Neuronal stem cell (in vitro differentiated cells): ENCODE data around the gene GSTM3.
"Not testable (repeated sequence)": the region's sequence is repeated elsewhere in the genome, so short reads cannot be mapped to it uniquely, and the experiment has no call there.

Source experiments
- DNase-seq: peaks from one replicate; pipeline ENCODE4 v3.0.0-alpha.2; 2013; ENCODE audit warnings: low spot score
- H2AFZ ChIP-seq: one replicate; pipeline ENCODE4 v1.6.1; 2013; ENCODE audit warnings: mild to moderate bottlenecking, low read length, inconsistent platforms
- H2AK5ac ChIP-seq: 2 replicates; pipeline ENCODE4 v1.6.1; 2013; ENCODE audit warnings: low read depth, mild to moderate bottlenecking, inconsistent platforms, low read length, moderate library complexity, mixed read lengths
- H2BK120ac ChIP-seq: 2 replicates; pipeline ENCODE4 v1.6.1; 2013; ENCODE audit warnings: low read depth, mild to moderate bottlenecking, inconsistent platforms, low read length, moderate library complexity, mixed read lengths
- H2BK12ac ChIP-seq: one replicate; pipeline ENCODE4 v1.6.1; 2013; ENCODE audit warnings: low read length, inconsistent platforms
- H2BK15ac ChIP-seq: 2 replicates; pipeline ENCODE4 v1.6.1; 2013; ENCODE audit warnings: mild to moderate bottlenecking, low read length, inconsistent platforms, mixed read lengths
- H2BK5ac ChIP-seq: one replicate; pipeline ENCODE4 v1.6.1; 2013; ENCODE audit warnings: inconsistent platforms, mild to moderate bottlenecking, low read length, moderate library complexity
- H3K14ac ChIP-seq: one replicate; pipeline ENCODE4 v1.6.1; 2013; ENCODE audit warnings: low read length, inconsistent platforms
- H3K18ac ChIP-seq: 2 replicates; pipeline ENCODE4 v1.6.1; 2013; ENCODE audit warnings: low read length, inconsistent platforms
- H3K23ac ChIP-seq: 2 replicates; pipeline ENCODE4 v1.6.1; 2013; ENCODE audit warnings: low read depth, mild to moderate bottlenecking, mixed read lengths, low read length, inconsistent platforms; ENCODE audit not compliant: poor library complexity
- H3K27ac ChIP-seq: replicated peaks from 3 replicates; pipeline ENCODE4 v1.5.1; 2013; ENCODE audit warnings: low read length, inconsistent platforms
- H3K27me3 ChIP-seq, 3 experiments: 2 replicates each; pipeline ENCODE4 v1.6.1; 2013; ENCODE audit warnings: low read length in 3 of 3, mild to moderate bottlenecking in 2 of 3, inconsistent platforms in 1 of 3, low read depth in 1 of 3, mixed read lengths in 1 of 3, moderate library complexity in 1 of 3; ENCODE audit not compliant: control insufficient read depth in 3 of 3, insufficient read depth in 3 of 3
- H3K36me3 ChIP-seq, 2 donors: replicated peaks in 1 of 2; 2 replicates each; pipeline ENCODE4 v1.6.1; 2013; ENCODE audit warnings: low read length in 2 of 2; ENCODE audit not compliant: control insufficient read depth in 2 of 2, insufficient read depth in 2 of 2
- H3K4ac ChIP-seq: 2 replicates; pipeline ENCODE4 v1.6.1; 2013; ENCODE audit warnings: inconsistent platforms, mild to moderate bottlenecking, low read length, moderate library complexity
- H3K4me1 ChIP-seq, 2 donors: 1 replicate in 1 of 2; 2 replicates in 1 of 2; pipeline ENCODE4 v1.6.1; 2013; ENCODE audit warnings: low read length in 2 of 2, low read depth in 1 of 2; ENCODE audit not compliant: control insufficient read depth in 2 of 2, insufficient read depth in 1 of 2
- H3K4me2 ChIP-seq: one replicate; pipeline ENCODE4 v1.6.1; 2013; ENCODE audit warnings: mild to moderate bottlenecking, low read length, inconsistent platforms; ENCODE audit not compliant: insufficient read depth, poor library complexity, severe bottlenecking
- H3K4me3 ChIP-seq, 2 donors: 2 replicates each; pipeline ENCODE4 v1.5.1; 2013; ENCODE audit warnings: low read length in 2 of 2, mild to moderate bottlenecking in 2 of 2, inconsistent platforms in 1 of 2, moderate library complexity in 1 of 2
- H3K79me1 ChIP-seq: one replicate; pipeline ENCODE4 v1.6.1; 2013; ENCODE audit warnings: low read depth, mild to moderate bottlenecking, inconsistent platforms, low read length, moderate library complexity
- H3K9ac ChIP-seq: one replicate; pipeline ENCODE4 v1.6.1; 2013; ENCODE audit warnings: mild to moderate bottlenecking, low read depth, low read length, inconsistent platforms; ENCODE audit not compliant: poor library complexity
- H3K9me3 ChIP-seq, 2 donors: replicated peaks in 1 of 2; 2 replicates each; pipeline versions ENCODE3 to v1.6.1; 2013; ENCODE audit warnings: low read length in 2 of 2, mild to moderate bottlenecking in 2 of 2, inconsistent platforms in 1 of 2, low read depth in 1 of 2, mixed read lengths in 1 of 2, moderate library complexity in 1 of 2; ENCODE audit not compliant: control insufficient read depth in 2 of 2, insufficient read depth in 1 of 2
- H4K8ac ChIP-seq: one replicate; pipeline ENCODE4 v1.6.1; 2013; ENCODE audit warnings: low read depth, mild to moderate bottlenecking, inconsistent platforms, low read length, moderate library complexity
- H4K91ac ChIP-seq: one replicate; pipeline ENCODE4 v1.6.1; 2013; ENCODE audit warnings: low read length, low read depth, mild to moderate bottlenecking, inconsistent platforms; ENCODE audit not compliant: poor library complexity
- WGBS, 2 donors: extraction: QIAGEN DNeasy Blood & Tissue Kit; methylation state at CpG; one replicate each; pipeline ENCODE4 v1.1.7; 2013; ENCODE audit warnings: missing lambda C conversion rate in 2 of 2, mixed read lengths in 1 of 2; ENCODE audit not compliant: insufficient read length in 2 of 2, insufficient replicate concordance in 1 of 2; ENCODE audit errors: extremely low coverage in 2 of 2; 5-methylcytosine and 5-hydroxymethylcytosine counted together

Gene GSTM3

DNA sequence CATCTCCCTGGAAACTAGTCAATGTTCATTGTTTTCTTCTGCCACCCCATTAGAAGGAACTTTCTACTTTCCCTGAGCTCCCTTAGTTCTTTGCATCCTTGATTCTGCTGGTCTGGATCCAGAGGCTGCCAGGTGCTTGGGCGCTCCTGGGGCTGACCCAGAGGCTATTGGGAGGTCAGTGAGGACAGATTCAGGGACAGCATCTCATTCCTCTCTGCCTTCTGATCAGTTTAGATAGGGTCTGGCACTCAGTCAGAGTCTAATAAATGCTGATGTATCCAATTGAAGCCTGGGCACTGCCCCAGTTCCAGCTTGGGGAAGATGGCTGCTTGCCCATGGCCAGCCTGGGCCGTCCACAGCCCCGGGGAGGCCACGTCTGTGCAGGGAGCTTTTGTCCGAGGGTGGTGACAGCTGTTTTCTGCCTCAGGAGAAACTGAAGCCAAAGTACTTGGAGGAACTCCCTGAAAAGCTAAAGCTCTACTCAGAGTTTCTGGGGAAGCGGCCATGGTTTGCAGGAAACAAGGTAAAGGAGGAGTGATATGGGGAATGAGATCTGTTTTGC, 50.9 kb downstream of the GSTM3 start:
- peaks cover 0 to 4% of the 10 kb centered on the region in 2 donors for H3K36me3 ChIP-seq
- H3K27me3 ChIP-seq: no peaks in the 10 kb centered on the region
- H3K4me1 ChIP-seq: peaks cover 0 to 6% of the 10 kb centered on the region in 2 donors
- no peak overlapping the region for H3K18ac ChIP-seq
- no peak overlapping the region for H3K4ac ChIP-seq
- H3K4me3 ChIP-seq: no peak overlapping the region
- H2AFZ ChIP-seq: no peak overlapping the region
- H2BK15ac ChIP-seq: no peak overlapping the region
- H2BK12ac ChIP-seq: no peak overlapping the region
- no peak overlapping the region for H2BK120ac ChIP-seq
- H2BK5ac ChIP-seq: no peak overlapping the region
- no peaks in the 10 kb centered on the region for H3K9me3 ChIP-seq
- H4K91ac ChIP-seq: no peak overlapping the region
- H3K27ac ChIP-seq: no peak overlapping the region
- no peaks in the 10 kb centered on the region for H3K79me1 ChIP-seq
- no peak overlapping the region for H2AK5ac ChIP-seq
- H3K4me2 ChIP-seq: no peak overlapping the region
- WGBS, 2 donors: no CpG with 5 or more reads among the region's 6 CpGs
- H3K14ac ChIP-seq: no peak overlapping the region
- no peak overlapping the region for H4K8ac ChIP-seq
- DNase-seq: no peak
- H3K9ac ChIP-seq: no peak overlapping the region
- H3K23ac ChIP-seq: no peak overlapping the region

DNA sequence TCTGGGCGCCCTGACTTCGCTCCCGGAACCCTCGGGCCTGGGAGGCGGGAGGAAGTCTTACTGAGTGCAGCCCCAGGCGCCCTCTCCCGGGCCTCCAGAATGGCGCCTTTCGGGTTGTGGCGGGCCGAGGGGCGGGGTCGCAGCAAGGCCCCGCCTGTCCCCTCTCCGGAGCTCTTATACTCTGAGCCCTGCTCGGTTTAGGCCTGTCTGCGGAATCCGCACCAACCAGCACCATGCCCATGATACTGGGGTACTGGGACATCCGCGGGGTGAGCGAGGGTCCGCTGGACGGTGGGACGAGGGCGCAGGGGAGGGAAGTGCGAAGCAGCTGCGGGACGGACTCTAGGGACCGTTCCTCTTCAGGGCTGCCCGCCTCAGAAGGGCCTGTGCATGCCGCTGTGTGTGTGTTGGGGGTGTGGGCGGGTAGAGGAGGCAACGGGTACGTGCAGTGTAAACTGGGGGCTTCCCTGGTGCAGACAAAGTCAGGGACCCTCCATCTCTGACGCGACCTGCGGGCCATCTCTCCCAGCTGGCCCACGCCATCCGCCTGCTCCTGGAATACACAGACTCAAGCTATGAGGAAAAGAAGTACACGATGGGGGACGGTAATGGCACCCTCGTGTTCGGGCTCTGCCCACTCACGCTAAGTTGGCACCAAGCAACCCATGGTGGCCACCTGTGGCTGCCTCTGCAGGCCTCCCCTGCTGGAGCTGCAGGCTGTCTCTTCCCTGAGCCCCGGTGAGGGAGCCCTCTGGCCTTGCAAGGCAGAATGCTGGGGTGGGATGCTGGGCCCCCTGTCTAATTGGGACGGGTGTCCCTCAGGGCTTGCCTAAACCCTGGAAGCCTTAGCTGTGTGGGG, 53.0 kb downstream of the GSTM3 start, which contains the start of gene GSTM1:
GSTM1 (plus strand) TSS at position 177 of the 859 bp plus-strand sequence; CDS start at position 234, 57 bp downstream.
- Histone ChIP-seq H3K4ac (peak within 1 kb of the TSS; percentile 98), H2AFZ (peak within 1 kb of the TSS; percentile 80), H3K27ac (no peak within 1 kb of the TSS), H3K79me1 (no peaks in the 10 kb centered on the region), H3K14ac (peak within 1 kb of the TSS; percentile 94), H3K9ac (peak within 1 kb of the TSS; percentile 92), H3K4me3 (peak within 1 kb of the TSS; percentile 48 to 79), H3K23ac (peak within 1 kb of the TSS; percentile 44), H2BK5ac (no peak within 1 kb of the TSS), H3K18ac (peak within 1 kb of the TSS; percentile 98), H2AK5ac (peak within 1 kb of the TSS; percentile 70), H2BK15ac (peak within 1 kb of the TSS; percentile 91), H2BK12ac (peak within 1 kb of the TSS; percentile 99), H3K27me3 (no peaks in the 10 kb centered on the region), H3K4me2 (peak within 1 kb of the TSS; percentile 65), H4K91ac (peak within 1 kb of the TSS; percentile 64), H3K36me3 (peaks cover 0 to 4% of the 10 kb centered on the region in 2 donors), H2BK120ac (no peak within 1 kb of the TSS), H3K4me1 (peaks cover 0 to 6% of the 10 kb centered on the region in 2 donors), H4K8ac (peak within 1 kb of the TSS; percentile 70), H3K9me3 (no peaks in the 10 kb centered on the region)
- peak; percentile 70 for DNase-seq
- WGBS, 2 donors: no CpG with 5 or more reads among the region's 46 CpGs

GRCh38 chr1:109687109-109687508, 53.7 kb downstream of the GSTM3 start:
- not testable (repeated sequence) for H3K27ac ChIP-seq

DNA sequence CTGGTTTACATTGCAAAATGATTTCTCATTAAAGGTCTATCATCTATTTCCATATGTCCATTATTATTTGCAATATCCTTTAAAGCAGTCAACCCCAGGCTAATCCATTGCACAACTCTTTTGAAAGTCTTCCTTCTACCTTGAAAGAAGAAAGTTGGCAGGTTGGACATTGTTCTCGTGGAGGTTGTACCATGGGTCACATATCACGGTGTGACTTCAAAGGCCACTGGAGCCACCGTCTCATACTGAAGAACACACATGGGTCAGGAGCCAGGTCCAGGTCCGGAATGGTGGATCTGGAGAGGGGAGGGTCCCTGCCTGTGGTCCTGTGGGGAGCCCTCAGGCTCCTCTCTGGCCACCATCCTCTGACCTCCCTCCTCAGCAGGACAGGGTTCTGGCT, 54.9 kb downstream of the GSTM3 start:
- not testable (repeated sequence) for H3K9ac ChIP-seq, H3K4ac ChIP-seq, H3K36me3 ChIP-seq, H4K8ac ChIP-seq, H3K4me2 ChIP-seq, H2AFZ ChIP-seq, H2BK5ac ChIP-seq, H3K79me1 ChIP-seq, H2BK120ac ChIP-seq, H3K4me3 ChIP-seq, H3K23ac ChIP-seq, H2BK15ac ChIP-seq, H4K91ac ChIP-seq, H3K14ac ChIP-seq, H2AK5ac ChIP-seq, H3K9me3 ChIP-seq, H3K27ac ChIP-seq, H3K18ac ChIP-seq, DNase-seq, H3K27me3 ChIP-seq, H3K4me1 ChIP-seq, H2BK12ac ChIP-seq
- no CpG with 5 or more reads among the region's 4 CpGs for WGBS, 2 donors

More at GRCh38 chr1:109687109-109687508, 53.7 kb downstream of the GSTM3 start:
- not testable (repeated sequence) for H2BK120ac ChIP-seq, H2AK5ac ChIP-seq, H2BK15ac ChIP-seq, H3K18ac ChIP-seq, H3K4me1 ChIP-seq, H3K36me3 ChIP-seq, H3K4ac ChIP-seq, H3K9me3 ChIP-seq, H3K79me1 ChIP-seq, DNase-seq, H2BK5ac ChIP-seq, H3K27me3 ChIP-seq, H4K8ac ChIP-seq, H2BK12ac ChIP-seq, H3K23ac ChIP-seq, H4K91ac ChIP-seq, H3K14ac ChIP-seq, H3K4me2 ChIP-seq
- Histone ChIP-seq H2AFZ (peak overlapping the region; percentile 80), H3K9ac (peak overlapping the region; percentile 92), H3K4me3 (peak overlapping the region; percentile 38 to 44)
- WGBS, 2 donors: no CpG with 5 or more reads among the region's 11 CpGs
